Measurements from ENCODE around the gene CABLES1.

Gene CABLES1

DNA sequence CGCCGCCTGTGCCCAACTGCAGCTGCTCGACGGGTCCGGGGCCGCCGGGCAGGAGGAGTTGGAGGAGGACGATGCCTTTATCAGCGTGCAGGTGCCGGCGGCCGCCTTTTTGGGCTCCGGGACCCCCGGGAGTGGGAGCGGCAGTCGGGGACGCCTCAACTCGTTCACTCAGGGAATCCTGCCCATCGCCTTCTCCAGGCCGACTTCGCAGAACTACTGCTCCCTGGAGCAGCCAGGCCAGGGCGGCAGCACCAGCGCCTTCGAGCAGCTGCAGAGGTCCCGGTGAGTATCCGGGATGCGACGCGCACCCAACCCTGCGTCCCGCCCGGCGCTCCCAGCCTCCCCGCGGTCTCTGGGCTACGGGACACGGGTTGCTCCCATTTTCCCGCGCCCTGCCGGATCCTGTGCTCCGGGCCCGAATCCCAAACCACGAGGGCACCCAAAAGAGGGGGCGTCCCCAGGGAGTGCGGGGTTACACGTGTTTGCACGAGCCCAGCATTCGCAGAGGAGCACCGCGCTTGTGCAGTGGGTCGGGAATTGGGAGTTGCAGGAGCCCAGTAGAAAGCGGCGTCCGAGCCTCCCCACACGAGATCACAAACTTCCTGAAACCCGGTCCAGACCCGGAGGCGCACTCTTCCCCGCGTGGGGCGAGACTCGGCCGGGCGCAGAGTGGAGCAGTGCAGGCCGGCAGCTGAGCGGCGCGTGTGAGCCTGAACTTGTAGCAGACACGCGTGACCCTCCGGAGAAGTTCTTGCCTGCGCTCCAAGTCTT is 1.2 kb downstream of the CABLES1 start:
- Histone ChIP-seq H3K79me1 (ENCODE audit: low read length) (peaks cover 17% of the 10 kb centered on the region), H2BK120ac (ENCODE audit: insufficient read depth, low read length, poor library complexity) (peak overlapping the region; percentile 47), H3K18ac (ENCODE audit: low read length) (peak overlapping the region; percentile 72), H4K91ac (ENCODE audit: low read depth, low read length) (peak overlapping the region; percentile 37), H3K23ac (ENCODE audit: low read length) (peak overlapping the region; percentile 23), H3K4me1 (ENCODE audit: control insufficient read depth in 1 of 2, insufficient read depth in 2 of 2, low read length in 2 of 2) (peaks cover 14 to 19% of the 10 kb centered on the region in 2 experiments), H3K4me2 (ENCODE audit: low read length) (peak overlapping the region; percentile 98), H3K9ac (ENCODE audit: low read length) (peak overlapping the region; percentile 33), H3K4me3 (ENCODE audit: low read depth, low read length) (peak overlapping the region; percentile 77), H2AK5ac (ENCODE audit: low read length) (no peak overlapping the region), H3K27ac (ENCODE audit: low read depth, low read length) (no peak overlapping the region), H3K4ac (ENCODE audit: low read depth, low read length) (peak overlapping the region; percentile 9), H3K14ac (ENCODE audit: low read length) (peak overlapping the region; percentile 52), H3K9me3 (ENCODE audit: insufficient read depth, low read depth, low read length) (no peaks in the 10 kb centered on the region), H3K36me3 (ENCODE audit: control insufficient read depth in 1 of 2, insufficient read depth in 2 of 2, low read length in 2 of 2) (no peaks in the 10 kb centered on the region), H2BK5ac (ENCODE audit: low read depth, low read length, poor library complexity) (peak overlapping the region; percentile 3), H4K8ac (ENCODE audit: low read depth, low read length) (peak overlapping the region; percentile 5), H3K79me2 (ENCODE audit: control insufficient read depth, insufficient read depth, low read length, poor library complexity) (peaks cover 2% of the 10 kb centered on the region), H4K12ac (ENCODE audit: low read depth, low read length) (no peak overlapping the region), H3K27me3 (ENCODE audit: insufficient read depth, low read length) (peaks cover 11% of the 10 kb centered on the region), H2AFZ (ENCODE audit: insufficient read depth, low read length, poor library complexity) (peak overlapping the region; percentile 66), H2BK12ac (ENCODE audit: low read length) (peak overlapping the region; percentile 39)
- peak in 1 of 2 donors; percentile 50 for DNase-seq
- no CpG with 5 or more reads among the region's 72 CpGs for WGBS (ENCODE audit: extremely low coverage, insufficient coverage, insufficient read length)

DNA sequence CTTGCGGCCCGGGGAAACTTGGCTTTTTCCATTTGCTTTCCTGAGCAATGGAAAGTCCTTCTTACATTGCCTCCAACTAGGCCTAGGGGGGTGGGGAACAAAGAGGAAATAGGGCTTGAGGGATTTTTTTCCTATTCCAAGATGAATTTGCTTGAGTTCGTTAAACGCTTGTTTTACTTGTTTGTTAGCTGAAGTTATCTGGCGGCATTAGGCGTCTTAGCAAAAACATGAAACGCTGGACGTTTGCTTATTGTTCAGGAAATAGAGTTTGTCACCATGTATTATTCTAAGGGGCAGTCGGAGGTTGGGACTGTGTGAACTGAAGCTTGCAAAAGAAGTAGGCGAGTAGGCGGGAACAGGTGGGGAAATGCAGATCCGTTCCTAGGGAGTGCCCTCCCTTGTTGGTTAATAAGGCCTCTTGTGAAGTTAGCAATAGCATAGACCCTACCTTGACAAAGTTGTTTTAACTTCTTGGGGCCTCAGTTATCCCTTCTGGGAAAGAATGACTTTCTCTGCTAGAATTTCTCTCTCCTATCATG is 1.9 kb downstream of the CABLES1 start:
- Histone ChIP-seq H4K91ac (ENCODE audit: low read depth, low read length) (no peak overlapping the region), H3K14ac (ENCODE audit: low read length) (no peak overlapping the region), H3K79me2 (ENCODE audit: control insufficient read depth, insufficient read depth, low read length, poor library complexity) (peaks cover 2% of the 10 kb centered on the region), H2AFZ (ENCODE audit: insufficient read depth, low read length, poor library complexity) (no peak overlapping the region), H3K18ac (ENCODE audit: low read length) (no peak overlapping the region), H3K27me3 (ENCODE audit: insufficient read depth, low read length) (peaks cover 11% of the 10 kb centered on the region), H2BK12ac (ENCODE audit: low read length) (no peak overlapping the region), H3K4me3 (ENCODE audit: low read depth, low read length) (peak overlapping the region; percentile 77), H3K4me1 (ENCODE audit: control insufficient read depth in 1 of 2, insufficient read depth in 2 of 2, low read length in 2 of 2) (peaks cover 14 to 20% of the 10 kb centered on the region in 2 experiments), H3K79me1 (ENCODE audit: low read length) (peaks cover 17% of the 10 kb centered on the region), H2BK5ac (ENCODE audit: low read depth, low read length, poor library complexity) (no peak overlapping the region), H4K12ac (ENCODE audit: low read depth, low read length) (no peak overlapping the region), H3K9ac (ENCODE audit: low read length) (no peak overlapping the region), H2BK120ac (ENCODE audit: insufficient read depth, low read length, poor library complexity) (no peak overlapping the region), H2AK5ac (ENCODE audit: low read length) (no peak overlapping the region), H3K27ac (ENCODE audit: low read depth, low read length) (no peak overlapping the region), H3K23ac (ENCODE audit: low read length) (no peak overlapping the region), H3K9me3 (ENCODE audit: insufficient read depth, low read depth, low read length) (no peaks in the 10 kb centered on the region), H3K4me2 (ENCODE audit: low read length) (peak overlapping the region; percentile 98), H3K4ac (ENCODE audit: low read depth, low read length) (no peak overlapping the region), H4K8ac (ENCODE audit: low read depth, low read length) (no peak overlapping the region), H3K36me3 (ENCODE audit: control insufficient read depth in 1 of 2, insufficient read depth in 2 of 2, low read length in 2 of 2) (no peaks in the 10 kb centered on the region)
- WGBS (ENCODE audit: extremely low coverage, insufficient coverage, insufficient read length): no CpG with 5 or more reads among the region's 12 CpGs
- DNase-seq: peak in 1 of 2 donors; percentile 15

DNA sequence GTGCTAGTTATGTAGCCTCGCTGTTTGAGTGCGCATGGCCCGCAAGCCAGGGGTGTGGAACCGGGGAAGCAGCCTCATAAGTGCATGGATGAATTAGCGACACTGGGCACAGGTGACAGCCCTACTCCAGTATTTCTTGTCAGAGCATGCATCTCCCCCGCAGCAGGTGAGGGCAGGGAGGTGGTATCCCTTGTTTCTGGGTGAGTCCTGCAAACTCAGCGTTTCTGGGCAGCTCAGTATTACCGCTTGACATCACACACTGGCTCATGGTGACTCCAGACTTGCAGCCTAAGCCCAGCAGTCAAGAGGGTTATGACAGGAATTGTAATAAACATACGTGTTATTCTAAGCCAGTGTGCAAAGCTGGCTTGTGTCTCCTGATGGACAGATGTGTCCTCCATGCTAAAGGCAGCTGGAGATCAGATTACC is 2.5 kb downstream of the CABLES1 start:
- H3K36me3 ChIP-seq (ENCODE audit: control insufficient read depth in 1 of 2, insufficient read depth in 2 of 2, low read length in 2 of 2): no peaks in the 10 kb centered on the region
- H2BK12ac ChIP-seq (ENCODE audit: low read length): no peak overlapping the region
- H3K79me2 ChIP-seq (ENCODE audit: control insufficient read depth, insufficient read depth, low read length, poor library complexity): peaks cover 2% of the 10 kb centered on the region
- no peak overlapping the region for H3K23ac ChIP-seq (ENCODE audit: low read length)
- H3K9ac ChIP-seq (ENCODE audit: low read length): no peak overlapping the region
- no CpG with 5 or more reads among the region's 9 CpGs for WGBS (ENCODE audit: extremely low coverage, insufficient coverage, insufficient read length)
- no peak overlapping the region for H4K91ac ChIP-seq (ENCODE audit: low read depth, low read length)
- H3K4ac ChIP-seq (ENCODE audit: low read depth, low read length): no peak overlapping the region
- no peak for DNase-seq
- peaks cover 18 to 27% of the 10 kb centered on the region in 2 experiments for H3K4me1 ChIP-seq (ENCODE audit: control insufficient read depth in 1 of 2, insufficient read depth in 2 of 2, low read length in 2 of 2)
- H2BK120ac ChIP-seq (ENCODE audit: insufficient read depth, low read length, poor library complexity): no peak overlapping the region
- H4K8ac ChIP-seq (ENCODE audit: low read depth, low read length): no peak overlapping the region
- no peak overlapping the region for H2BK5ac ChIP-seq (ENCODE audit: low read depth, low read length, poor library complexity)
- H3K18ac ChIP-seq (ENCODE audit: low read length): no peak overlapping the region
- H3K27me3 ChIP-seq (ENCODE audit: insufficient read depth, low read length): peaks cover 11% of the 10 kb centered on the region
- no peak overlapping the region for H3K27ac ChIP-seq (ENCODE audit: low read depth, low read length)
- H3K14ac ChIP-seq (ENCODE audit: low read length): no peak overlapping the region
- H3K9me3 ChIP-seq (ENCODE audit: insufficient read depth, low read depth, low read length): no peaks in the 10 kb centered on the region
- H3K4me3 ChIP-seq (ENCODE audit: low read depth, low read length): no peak overlapping the region
- no peak overlapping the region for H2AK5ac ChIP-seq (ENCODE audit: low read length)
- no peak overlapping the region for H4K12ac ChIP-seq (ENCODE audit: low read depth, low read length)
- no peak overlapping the region for H2AFZ ChIP-seq (ENCODE audit: insufficient read depth, low read length, poor library complexity)
- H3K79me1 ChIP-seq (ENCODE audit: low read length): peaks cover 17% of the 10 kb centered on the region
- no peak overlapping the region for H3K4me2 ChIP-seq (ENCODE audit: low read length)

DNA sequence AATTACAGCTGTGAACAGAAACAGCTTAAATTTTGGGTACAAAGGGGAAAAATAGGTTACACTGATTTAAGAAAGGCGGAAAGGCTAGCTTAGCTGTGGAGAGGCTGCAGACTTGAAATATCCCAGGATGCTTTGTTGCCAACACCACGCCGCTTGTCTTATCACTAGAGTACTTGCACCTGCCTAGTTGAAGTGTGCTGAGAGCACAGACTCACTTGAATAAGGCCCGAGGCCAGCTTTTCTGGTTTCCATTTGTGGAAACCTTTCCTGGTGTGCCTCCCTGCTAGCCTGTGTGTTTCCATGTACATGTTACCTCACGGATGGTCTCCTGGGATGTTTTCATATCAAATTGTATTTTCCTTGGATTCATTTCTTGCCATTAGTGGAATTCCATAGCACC is 3.2 kb downstream of the CABLES1 start:
- Histone ChIP-seq H2BK5ac (ENCODE audit: low read depth, low read length, poor library complexity) (no peak overlapping the region), H3K23ac (ENCODE audit: low read length) (no peak overlapping the region), H3K36me3 (ENCODE audit: control insufficient read depth in 1 of 2, insufficient read depth in 2 of 2, low read length in 2 of 2) (no peaks in the 10 kb centered on the region), H2BK120ac (ENCODE audit: insufficient read depth, low read length, poor library complexity) (no peak overlapping the region), H4K8ac (ENCODE audit: low read depth, low read length) (no peak overlapping the region), H2AFZ (ENCODE audit: insufficient read depth, low read length, poor library complexity) (no peak overlapping the region), H3K9ac (ENCODE audit: low read length) (no peak overlapping the region), H3K79me1 (ENCODE audit: low read length) (peaks cover 17% of the 10 kb centered on the region), H4K12ac (ENCODE audit: low read depth, low read length) (no peak overlapping the region), H3K4me3 (ENCODE audit: low read depth, low read length) (no peak overlapping the region), H3K27me3 (ENCODE audit: insufficient read depth, low read length) (peaks cover 11% of the 10 kb centered on the region), H4K91ac (ENCODE audit: low read depth, low read length) (no peak overlapping the region), H3K27ac (ENCODE audit: low read depth, low read length) (no peak overlapping the region), H3K4me2 (ENCODE audit: low read length) (no peak overlapping the region), H3K4ac (ENCODE audit: low read depth, low read length) (no peak overlapping the region), H3K18ac (ENCODE audit: low read length) (no peak overlapping the region), H3K4me1 (ENCODE audit: control insufficient read depth in 1 of 2, insufficient read depth in 2 of 2, low read length in 2 of 2) (peaks cover 21 to 33% of the 10 kb centered on the region in 2 experiments), H2AK5ac (ENCODE audit: low read length) (no peak overlapping the region), H2BK12ac (ENCODE audit: low read length) (no peak overlapping the region), H3K79me2 (ENCODE audit: control insufficient read depth, insufficient read depth, low read length, poor library complexity) (peaks cover 2% of the 10 kb centered on the region), H3K9me3 (ENCODE audit: insufficient read depth, low read depth, low read length) (no peaks in the 10 kb centered on the region), H3K14ac (ENCODE audit: low read length) (no peak overlapping the region)
- no CpG with 5 or more reads among the region's 5 CpGs for WGBS (ENCODE audit: extremely low coverage, insufficient coverage, insufficient read length)
- DNase-seq: no peak
